Measurements from ENCODE around the gene SNUPN.

- TF ChIP-seq CTCF (conservative IDR thresholded peaks at IDR 0.05; ENCODE audit: low read length) (no peak), EZH2phosphoT487 (IDR thresholded peaks at IDR 0.05; ENCODE audit: borderline replicate concordance, low read depth, low read length) (no peak)
Observed at GRCh38 chr15:75669191-75669878, 43.8 kb upstream of the SNUPN start.
